SK-N-SH (cell line): Measurements from ENCODE around the gene SLC41A3. TPM values are rescaled to one million over a fixed set of nuclear protein-coding genes. Genes with fewer than 3 reads are reported as not detected.

Source experiments
- CTCF ChIA-PET: fragments of 300-600, 350-600 bp; formaldehyde crosslinking; extraction: SDS; loops from one replicate; lab custom pipeline; 2021; lab: Yijun Ruan, JAX
- POLR2A ChIA-PET: fragments of 350-600 bp; sonication (Branson Sonifier 250); formaldehyde crosslinking; extraction: SDS; loops from one replicate; lab custom pipeline; 2020; ENCODE audit warnings: antibody characterized with exemption, inconsistent platforms; lab: Yijun Ruan, JAX
- DNase-seq: peaks from one replicate; pipeline ENCODE4 v3.0.0; 2012
- H2AFZ ChIP-seq: fragments of 200-600 bp; sonication (generic); 2 replicates; pipeline ENCODE4 v1.8.1; 2016; ENCODE audit warnings: antibody characterized with exemption, mild to moderate bottlenecking, low read depth
- H3F3A ChIP-seq: fragments of 200-600 bp; sonication (generic); replicated peaks from 2 replicates; pipeline ENCODE3; 2016; ENCODE audit warnings: antibody characterized with exemption, mild to moderate bottlenecking; ENCODE audit not compliant: insufficient read depth
- H3K27ac ChIP-seq, 2 experiments: fragments of 200-500 bp in 1 of 2; fragments of 200-600 bp in 1 of 2; sonication (Bioruptor generic) in 1 of 2; sonication (generic), shearing (Covaris generic) in 1 of 2; 2 replicates each; pipeline versions ENCODE4 v1.5.1 to v1.6.1; 2014 to 2016; ENCODE audit warnings: low read depth in 2 of 2, inconsistent platforms in 1 of 2, low read length in 1 of 2, mild to moderate bottlenecking in 1 of 2, mixed read lengths in 1 of 2
- H3K27me3 ChIP-seq: fragments of 200-600 bp; sonication (generic), shearing (Covaris generic); 2 replicates; pipeline ENCODE4 v1.6.1; 2016; ENCODE audit warnings: mixed run types; ENCODE audit not compliant: insufficient read depth
- H3K36me3 ChIP-seq, 2 experiments: fragments of 200-500 bp in 1 of 2; fragments of 200-600 bp in 1 of 2; sonication (Bioruptor generic) in 1 of 2; sonication (generic) in 1 of 2; replicated peaks in 1 of 2; 2 replicates each; pipeline versions ENCODE3 to v1.5.1; 2014 to 2016; ENCODE audit warnings: low read length in 1 of 2, mild to moderate bottlenecking in 1 of 2; ENCODE audit not compliant: insufficient read depth in 2 of 2, control insufficient read depth in 1 of 2
- H3K4me1 ChIP-seq, 2 experiments: fragments of 200-500 bp in 1 of 2; fragments of 200-600 bp in 1 of 2; sonication (Bioruptor generic) in 1 of 2; sonication (generic), shearing (Covaris generic) in 1 of 2; 2 replicates each; pipeline versions ENCODE4 v1.5.1 to v1.6.1; 2014 to 2016; ENCODE audit warnings: low read depth in 1 of 2, low read length in 1 of 2, mixed run types in 1 of 2; ENCODE audit not compliant: insufficient read depth in 2 of 2, control insufficient read depth in 1 of 2
- H3K4me2 ChIP-seq: fragments of 200-600 bp; sonication (generic), shearing (Covaris generic); 2 replicates; pipeline ENCODE4 v1.6.1; 2017; ENCODE audit warnings: mixed run types
- H3K4me3 ChIP-seq, 2 experiments: fragments of 200-500 bp in 1 of 2; fragments of 200-600 bp in 1 of 2; sonication (Bioruptor generic) in 1 of 2; sonication (generic), shearing (Covaris generic) in 1 of 2; 2 replicates each; pipeline versions ENCODE4 v1.5.1 to v1.8.1; 2014 to 2016; ENCODE audit warnings: low read depth in 2 of 2, inconsistent platforms in 1 of 2, low read length in 1 of 2, mild to moderate bottlenecking in 1 of 2, mixed read lengths in 1 of 2, moderate library complexity in 1 of 2
- H3K79me2 ChIP-seq: fragments of 200-600 bp; sonication (generic); 2 replicates; pipeline ENCODE4 v1.8.1; 2017; ENCODE audit warnings: mild to moderate bottlenecking; ENCODE audit not compliant: insufficient read depth
- H3K9ac ChIP-seq: fragments of 200-600 bp; sonication (generic); 2 replicates; pipeline ENCODE4 v1.6.1; 2017; ENCODE audit warnings: mixed run types
- H3K9me2 ChIP-seq: fragments of 200-600 bp; sonication (generic); 2 replicates; pipeline ENCODE4 v1.6.1; 2017; ENCODE audit warnings: mixed run types
- H3K9me3 ChIP-seq: fragments of 200-600 bp; sonication (generic); 2 replicates; pipeline ENCODE4 v1.6.1; 2017; ENCODE audit warnings: mixed run types, mild to moderate bottlenecking, moderate library complexity
- H4K20me1 ChIP-seq: fragments of 200-600 bp; sonication (generic); 2 replicates; pipeline ENCODE4 v1.6.1; 2017; ENCODE audit warnings: mild to moderate bottlenecking, mixed run types; ENCODE audit not compliant: insufficient read depth
- ELF1 ChIP-seq: IDR thresholded peaks from 2 replicates; pipeline ENCODE4 v1.4.0; 2012
- EP300 ChIP-seq, 2 experiments: IDR thresholded peaks; 2 replicates each; pipeline versions ENCODE4 v1.4.0 to v1.6.1; 2012; ENCODE audit warnings: borderline replicate concordance in 1 of 2, low read depth in 1 of 2, low read length in 1 of 2
- FOSL2 ChIP-seq: IDR thresholded peaks from 2 replicates; pipeline ENCODE4 v1.4.0; 2012; ENCODE audit warnings: low read depth, mild to moderate bottlenecking, moderate library complexity, borderline replicate concordance
- FOXJ3 ChIP-seq: sonication (generic); formaldehyde crosslinking; IDR thresholded peaks from 2 replicates; pipeline ENCODE4 v1.5.1; 2020; ENCODE audit warnings: mild to moderate bottlenecking, missing genetic modification reagents
- FOXM1 ChIP-seq: IDR thresholded peaks from 2 replicates; pipeline ENCODE4 v1.4.0; 2012; ENCODE audit warnings: low read depth, mild to moderate bottlenecking
- GATA2 ChIP-seq: sonication (generic); formaldehyde crosslinking; IDR thresholded peaks from 2 replicates; pipeline ENCODE4 v1.5.0; 2020; ENCODE audit warnings: mild to moderate bottlenecking, missing genetic modification reagents
- IRF3 ChIP-seq: fragments of 150-350 bp; IDR thresholded peaks from 2 replicates; pipeline ENCODE4 v1.6.1; 2016; ENCODE audit warnings: mild to moderate bottlenecking, low read depth, low read length
- JUND ChIP-seq: IDR thresholded peaks from 2 replicates; pipeline ENCODE4 v1.4.0; 2012
- MXI1 ChIP-seq: IDR thresholded peaks from 2 replicates; pipeline ENCODE4 v1.6.1; 2012; ENCODE audit warnings: mild to moderate bottlenecking, low read depth, low read length, improper control_type of control experiment
- NFIC ChIP-seq: IDR thresholded peaks from 2 replicates; pipeline ENCODE4 v1.4.0; 2012; ENCODE audit warnings: borderline replicate concordance
- NRF1 ChIP-seq: IDR thresholded peaks from 2 replicates; pipeline ENCODE4 v1.6.1; 2012; ENCODE audit warnings: low read depth, mild to moderate bottlenecking, low read length
- RAD21 ChIP-seq: IDR thresholded peaks from 2 replicates; pipeline ENCODE4 v1.6.1; 2012; ENCODE audit warnings: mild to moderate bottlenecking, low read length
- REST ChIP-seq: IDR thresholded peaks from 2 replicates; pipeline ENCODE4 v1.6.1; 2012; ENCODE audit warnings: mild to moderate bottlenecking, low read depth, low read length, moderate library complexity
- RXRA ChIP-seq: IDR thresholded peaks from 2 replicates; pipeline ENCODE4 v1.4.0; 2012; ENCODE audit warnings: low read depth, mild to moderate bottlenecking, borderline replicate concordance
- TCF12 ChIP-seq: IDR thresholded peaks from 2 replicates; pipeline ENCODE4 v1.4.0; 2012
- USF2 ChIP-seq: fragments of 150-350 bp; IDR thresholded peaks from 2 replicates; pipeline ENCODE4 v1.6.1; 2017; ENCODE audit warnings: antibody characterized with exemption, low read length, low read depth, borderline replicate concordance
- YY1 ChIP-seq: IDR thresholded peaks from 2 replicates; pipeline ENCODE4 v1.4.0; 2012; ENCODE audit warnings: low read depth, mild to moderate bottlenecking
- WGBS: methylation state at CpG from one replicate; pipeline ENCODE4 v1.1.6; 2017; ENCODE audit warnings: low lambda C conversion rate; 5-methylcytosine and 5-hydroxymethylcytosine counted together
- polyA plus RNA-seq, 3 experiments: library from polyadenylated mRNA; depleted of rRNA; stranded (reverse); fragments of >200 nt; gene quantifications; 2 replicates each; pipeline ENCODE4 v1.2.3, GENCODE V29; 2012
- TF ChIP-seq, protein P1 (sequence below): IDR thresholded peaks from 2 replicates; pipeline ENCODE4 v1.4.0; 2012; ENCODE audit warnings: low read depth
- TF ChIP-seq, protein P2 (sequence below): IDR thresholded peaks from 2 replicates; pipeline ENCODE4 v1.4.0; 2012; ENCODE audit warnings: low read depth, borderline replicate concordance

SLC41A3 gene
- polyA plus RNA-seq, 1 of the 3 experiments (the other 2 are of a cell fraction) = 53.4 TPM

- no peaks in the 10 kb centered on the region for H3K79me2 ChIP-seq
- no peaks in the 10 kb centered on the region for H3F3A ChIP-seq
- H3K4me2 ChIP-seq = no peak overlapping the region
- H3K4me3 ChIP-seq = no peak overlapping the region
- H3K27ac ChIP-seq = no peak overlapping the region
- WGBS = 72% methylated on average over 5 of the region's 14 CpGs
- ChIA-PET POLR2A (no interaction called here), CTCF (no interaction called here)
- TF ChIP-seq NFIC (no peak), TCF12 (no peak), USF2 (no peak), EP300 (IDR thresholded peaks at IDR 0.05; ENCODE audit: borderline replicate concordance in 1 of 2, low read depth in 1 of 2, low read length in 1 of 2) (no peak), JUND (no peak), FOXJ3 (CRISPR knock-in tag) (no peak), RAD21 (no peak), YY1 (no peak), FOXM1 (no peak), RXRA (no peak), NRF1 (no peak), FOSL2 (no peak), ELF1 (no peak), IRF3 (no peak), GATA2 (CRISPR knock-in tag) (no peak), REST (no peak), MXI1 (no peak)
- TF ChIP-seq, protein P1, sequence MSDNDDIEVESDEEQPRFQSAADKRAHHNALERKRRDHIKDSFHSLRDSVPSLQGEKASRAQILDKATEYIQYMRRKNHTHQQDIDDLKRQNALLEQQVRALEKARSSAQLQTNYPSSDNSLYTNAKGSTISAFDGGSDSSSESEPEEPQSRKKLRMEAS = no peak
- TF ChIP-seq, protein P2, sequence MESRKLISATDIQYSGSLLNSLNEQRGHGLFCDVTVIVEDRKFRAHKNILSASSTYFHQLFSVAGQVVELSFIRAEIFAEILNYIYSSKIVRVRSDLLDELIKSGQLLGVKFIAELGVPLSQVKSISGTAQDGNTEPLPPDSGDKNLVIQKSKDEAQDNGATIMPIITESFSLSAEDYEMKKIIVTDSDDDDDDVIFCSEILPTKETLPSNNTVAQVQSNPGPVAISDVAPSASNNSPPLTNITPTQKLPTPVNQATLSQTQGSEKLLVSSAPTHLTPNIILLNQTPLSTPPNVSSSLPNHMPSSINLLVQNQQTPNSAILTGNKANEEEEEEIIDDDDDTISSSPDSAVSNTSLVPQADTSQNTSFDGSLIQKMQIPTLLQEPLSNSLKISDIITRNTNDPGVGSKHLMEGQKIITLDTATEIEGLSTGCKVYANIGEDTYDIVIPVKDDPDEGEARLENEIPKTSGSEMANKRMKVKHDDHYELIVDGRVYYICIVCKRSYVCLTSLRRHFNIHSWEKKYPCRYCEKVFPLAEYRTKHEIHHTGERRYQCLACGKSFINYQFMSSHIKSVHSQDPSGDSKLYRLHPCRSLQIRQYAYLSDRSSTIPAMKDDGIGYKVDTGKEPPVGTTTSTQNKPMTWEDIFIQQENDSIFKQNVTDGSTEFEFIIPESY = no peak
- H3K9me2 ChIP-seq = no peaks in the 10 kb centered on the region
- H3K36me3 ChIP-seq = no peaks in the 10 kb centered on the region
- H3K4me1 ChIP-seq = peaks cover 0 to 8% of the 10 kb centered on the region in 2 experiments; a peak in 1 of 4 replicates
- H3K9ac ChIP-seq = no peak overlapping the region
- H3K9me3 ChIP-seq = no peaks in the 10 kb centered on the region
- no peaks in the 10 kb centered on the region for H4K20me1 ChIP-seq
- peak; percentile 3 for DNase-seq
- H2AFZ ChIP-seq = no peak overlapping the region
- H3K27me3 ChIP-seq = no peaks in the 10 kb centered on the region
Observed at GRCh38 chr3:126056681-126057500, 27.0 kb downstream of the SLC41A3 start.
